GF-D8 (cell line): Measurements from ENCODE around the gene SLC2A13.
"Not testable (repeated sequence)": the region's sequence is repeated elsewhere in the genome, so short reads cannot be mapped to it uniquely, and the experiment has no call there.

Source experiments
- DNase-seq: peaks from one replicate; lab custom pipeline; 2025; lab: John Stamatoyannopoulos, UW

The SLC2A13 gene

GRCh38 chr12:39807043-39807442, 298.8 kb downstream of the SLC2A13 start:
- no peak for DNase-seq

GRCh38 chr12:39805651-39806050, 300.2 kb downstream of the SLC2A13 start:
- DNase-seq: no peak

GRCh38 chr12:39804898-39805297, 301.0 kb downstream of the SLC2A13 start:
- DNase-seq: no peak

- no peak for DNase-seq
Observed at GRCh38 chr12:39804479-39804878, 301.4 kb downstream of the SLC2A13 start.

GRCh38 chr12:39803151-39803550, 302.7 kb downstream of the SLC2A13 start:
- DNase-seq: no peak

- DNase-seq: no peak
Observed at GRCh38 chr12:39798977-39799376, 306.9 kb downstream of the SLC2A13 start.

GRCh38 chr12:39798429-39798828, 307.5 kb downstream of the SLC2A13 start:
- no peak for DNase-seq

GRCh38 chr12:39795481-39795880, 310.4 kb downstream of the SLC2A13 start:
- DNase-seq: no peak

- no peak for DNase-seq
Observed at GRCh38 chr12:39792938-39793337, 312.9 kb downstream of the SLC2A13 start.

GRCh38 chr12:39788239-39788638, 317.6 kb downstream of the SLC2A13 start:
- DNase-seq: no peak

- DNase-seq: not testable (repeated sequence)
Observed at GRCh38 chr12:39785814-39786213, 320.1 kb downstream of the SLC2A13 start.

GRCh38 chr12:39782026-39782545, 323.8 kb downstream of the SLC2A13 start:
- DNase-seq: no peak

GRCh38 chr12:39780913-39781446, 324.9 kb downstream of the SLC2A13 start:
- no peak for DNase-seq

- DNase-seq: no peak
Observed at GRCh38 chr12:39780411-39780912, 325.4 kb downstream of the SLC2A13 start.

- DNase-seq: no peak
Observed at GRCh38 chr12:39779768-39780340, 326.0 kb downstream of the SLC2A13 start.

GRCh38 chr12:39777465-39777864, 328.4 kb downstream of the SLC2A13 start:
- DNase-seq: no peak

GRCh38 chr12:39773266-39773665, 332.6 kb downstream of the SLC2A13 start:
- no peak for DNase-seq

- no peak for DNase-seq
Observed at GRCh38 chr12:39772821-39773259, 333.0 kb downstream of the SLC2A13 start.

GRCh38 chr12:39771456-39771855, 334.4 kb downstream of the SLC2A13 start:
- no peak for DNase-seq

- DNase-seq: peak; percentile 8
Observed at GRCh38 chr12:39764944-39765560, 340.8 kb downstream of the SLC2A13 start.

GRCh38 chr12:39763890-39764169, 342.1 kb downstream of the SLC2A13 start:
- no peak for DNase-seq

GRCh38 chr12:39763071-39763889, 342.6 kb downstream of the SLC2A13 start:
- no peak for DNase-seq

- DNase-seq: no peak
Observed at GRCh38 chr12:39755478-39755877, 350.4 kb downstream of the SLC2A13 start.
